HG02588 (cell line): ENCODE results near the gene RNF11.

Source experiments
- ATAC-seq: cut with Tn5 transposase; IDR thresholded peaks from one replicate; pipeline ENCODE4 v1.9.1; 2021; ENCODE audit warnings: mild to moderate bottlenecking, moderate library complexity; ENCODE audit not compliant: unreplicated experiment

RNF11 gene

GRCh38 chr1:51294566-51295184 is 58.6 kb downstream of the RNF11 start:
- ATAC-seq, result no peak

- ATAC-seq, result no peak
Measured at GRCh38 chr1:51295926-51296325, 59.9 kb downstream of the RNF11 start.

- peak; percentile 50 for ATAC-seq
Measured at GRCh38 chr1:51296383-51297357, 60.6 kb downstream of the RNF11 start.

- ATAC-seq, result no peak
Measured at GRCh38 chr1:51297401-51298321, 61.6 kb downstream of the RNF11 start.

DNA sequence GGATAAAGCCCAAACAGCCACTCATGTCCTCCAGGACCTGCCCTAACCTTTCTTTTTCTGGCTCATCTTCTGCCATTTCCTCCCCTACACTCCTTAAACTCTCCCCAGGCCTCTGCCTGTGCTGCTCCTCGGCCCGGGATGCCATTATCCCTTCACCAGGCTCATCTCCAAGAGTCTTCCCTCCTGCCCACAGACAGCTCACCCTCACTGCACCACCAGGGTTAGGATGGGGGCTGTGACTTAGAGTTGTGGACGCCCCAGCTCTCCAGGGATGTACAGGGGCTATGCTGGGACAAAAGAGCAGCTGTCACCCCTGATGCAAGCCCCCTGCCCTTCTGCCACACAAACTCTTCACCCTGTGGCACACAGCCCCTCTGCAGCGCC is 62.2 kb downstream of the RNF11 start:
- ATAC-seq, result no peak

- ATAC-seq, result no peak
Measured at GRCh38 chr1:51299185-51299885, 63.3 kb downstream of the RNF11 start.

- ATAC-seq, result no peak
Measured at GRCh38 chr1:51299981-51300670, 64.1 kb downstream of the RNF11 start.

- ATAC-seq, result no peak
Measured at GRCh38 chr1:51301152-51301843, 65.2 kb downstream of the RNF11 start.

DNA sequence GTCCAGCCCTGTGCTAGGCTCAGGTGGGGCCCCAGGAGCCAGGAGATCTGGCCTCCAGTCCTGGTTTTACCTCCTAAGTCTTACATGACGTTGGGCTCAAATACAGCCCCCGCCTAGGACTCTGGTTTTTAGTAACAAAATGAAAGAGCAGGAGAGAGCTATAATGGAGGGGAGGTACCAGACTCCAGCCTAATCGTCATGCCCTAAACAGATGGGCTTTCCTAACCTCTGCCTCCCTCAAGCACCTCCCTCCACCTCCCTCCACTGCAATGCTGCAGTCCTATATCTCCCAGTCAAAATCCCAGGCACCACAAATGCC is 65.7 kb downstream of the RNF11 start:
- ATAC-seq, result no peak

DNA sequence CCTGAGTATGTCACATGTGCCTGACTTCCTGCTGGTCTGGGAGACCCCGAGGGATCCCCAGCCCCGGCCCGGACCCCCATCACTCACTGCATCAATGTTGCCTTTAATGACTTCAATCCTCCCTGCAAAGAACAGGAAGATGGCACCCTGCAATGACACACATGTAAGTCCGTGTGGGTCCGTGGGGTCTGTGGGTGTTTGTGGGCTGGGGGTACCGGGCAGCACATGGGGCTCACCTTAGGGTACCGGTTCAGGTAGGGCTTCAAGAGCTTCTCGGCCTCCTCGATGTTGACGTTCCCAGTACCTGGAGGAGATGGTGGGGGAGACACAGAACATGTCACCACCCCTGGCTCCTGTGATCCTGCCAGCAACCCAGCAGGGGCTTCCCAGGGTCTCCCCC is 66.2 kb downstream of the RNF11 start:
- no peak for ATAC-seq

- no peak for ATAC-seq
Measured at GRCh38 chr1:51302746-51303145, 66.7 kb downstream of the RNF11 start.

DNA sequence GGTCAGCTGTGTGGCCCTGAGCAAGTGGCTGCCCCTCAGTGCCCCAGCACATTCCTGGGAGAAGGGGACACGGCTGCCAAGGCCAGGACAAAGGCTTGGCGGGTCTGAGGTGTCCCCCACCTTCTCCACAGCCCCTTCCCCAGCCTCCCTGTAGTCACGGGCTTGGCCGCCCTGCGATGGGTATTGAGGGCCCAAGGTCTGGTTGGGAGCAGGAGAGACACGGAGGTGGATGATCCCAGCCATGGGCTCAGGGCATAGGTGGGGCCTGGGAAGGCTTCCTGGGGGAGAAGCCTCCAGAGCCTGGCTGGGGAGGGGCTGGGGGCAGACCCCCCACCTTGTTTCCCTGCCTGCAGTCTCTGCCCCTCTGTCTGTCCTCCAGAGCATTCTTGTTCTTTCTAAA is 67.2 kb downstream of the RNF11 start:
- ATAC-seq, result no peak

DNA sequence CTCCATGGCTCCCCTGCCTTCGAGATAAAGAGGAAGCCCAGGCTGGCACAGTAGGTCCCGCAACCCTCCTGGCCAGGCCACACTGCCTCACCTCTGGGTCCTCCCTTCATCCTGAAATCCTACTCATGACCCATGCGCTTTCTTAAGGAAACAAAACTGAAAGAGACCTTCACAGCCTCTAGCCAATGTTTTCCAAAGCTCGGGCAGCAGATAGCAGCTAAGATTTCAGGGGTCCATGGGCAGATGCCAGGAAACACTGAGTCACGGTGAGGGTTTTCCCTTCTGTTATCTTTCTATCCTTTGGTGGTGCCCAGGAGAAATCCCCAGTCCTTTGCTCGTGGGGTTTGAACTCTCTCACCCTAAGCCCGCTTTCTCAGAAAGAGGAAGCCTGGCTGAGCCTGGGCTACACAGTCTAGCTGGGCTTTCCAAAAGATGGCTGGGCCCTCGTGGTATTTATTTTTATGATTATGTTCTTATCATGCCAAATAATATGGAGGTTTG is 67.7 kb downstream of the RNF11 start:
- peak; percentile 38 for ATAC-seq

DNA sequence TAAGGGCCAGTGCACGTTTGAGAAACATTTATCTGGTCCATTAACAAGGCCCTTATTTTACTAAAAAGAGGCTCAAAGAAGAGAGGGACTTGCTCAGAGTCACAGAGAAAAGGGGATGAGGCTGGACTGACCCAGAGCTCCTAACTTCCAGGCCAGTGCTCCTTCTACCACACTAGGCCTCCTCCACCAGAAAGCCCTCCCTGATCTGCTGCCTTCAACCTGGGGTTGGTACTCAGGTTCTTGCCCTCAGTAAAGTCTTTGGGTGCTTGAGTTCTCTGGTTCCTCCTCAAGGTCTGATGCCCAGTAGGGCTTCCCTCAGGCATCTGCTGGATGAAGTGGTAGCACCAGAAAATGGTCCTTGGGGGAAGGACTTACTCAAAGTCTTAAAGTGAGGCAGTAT is 68.3 kb downstream of the RNF11 start:
- ATAC-seq, result no peak

- ATAC-seq, result no peak
Measured at GRCh38 chr1:51305371-51305823, 69.3 kb downstream of the RNF11 start.

GRCh38 chr1:51306950-51307349 is 70.9 kb downstream of the RNF11 start:
- ATAC-seq, result no peak

DNA sequence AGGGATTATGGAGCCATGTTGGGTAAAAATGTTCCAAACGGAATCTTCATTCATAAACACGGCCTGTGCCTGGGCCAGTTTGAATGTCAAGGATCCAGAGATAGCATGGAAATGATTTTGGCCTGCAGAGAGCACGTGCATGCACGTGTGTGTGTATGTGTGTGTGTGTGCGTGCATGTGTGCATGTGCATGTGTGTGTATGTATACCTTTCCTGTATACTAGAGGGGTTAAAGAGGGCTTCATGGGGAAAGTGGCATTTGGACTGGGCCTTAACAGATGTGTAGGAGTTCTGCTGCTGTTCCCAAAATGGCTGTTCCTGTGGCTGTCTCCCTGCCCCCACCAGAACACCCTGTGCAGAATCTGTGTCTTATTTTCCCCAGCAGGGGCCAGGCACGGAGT is 72.6 kb downstream of the RNF11 start:
- no peak for ATAC-seq

DNA sequence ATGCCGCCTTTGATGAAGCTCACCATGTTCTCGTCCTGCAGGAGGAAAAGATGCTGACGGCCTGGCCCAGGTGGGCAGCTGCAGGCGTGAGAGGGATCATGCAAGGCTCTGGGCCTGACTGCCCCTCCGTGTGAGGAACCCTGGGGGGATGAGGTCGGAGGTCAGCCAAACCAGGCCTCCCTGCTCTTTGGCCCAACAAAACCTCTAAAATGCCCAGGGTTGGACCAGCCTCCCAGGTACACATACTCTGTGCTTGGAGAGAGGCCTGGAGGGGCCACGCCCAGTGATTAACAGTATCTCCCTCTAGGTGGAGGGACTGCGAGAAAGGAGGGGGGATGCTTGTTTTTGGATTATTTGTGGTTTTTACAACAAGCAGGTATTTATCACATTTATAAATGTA is 73.2 kb downstream of the RNF11 start:
- no peak for ATAC-seq

DNA sequence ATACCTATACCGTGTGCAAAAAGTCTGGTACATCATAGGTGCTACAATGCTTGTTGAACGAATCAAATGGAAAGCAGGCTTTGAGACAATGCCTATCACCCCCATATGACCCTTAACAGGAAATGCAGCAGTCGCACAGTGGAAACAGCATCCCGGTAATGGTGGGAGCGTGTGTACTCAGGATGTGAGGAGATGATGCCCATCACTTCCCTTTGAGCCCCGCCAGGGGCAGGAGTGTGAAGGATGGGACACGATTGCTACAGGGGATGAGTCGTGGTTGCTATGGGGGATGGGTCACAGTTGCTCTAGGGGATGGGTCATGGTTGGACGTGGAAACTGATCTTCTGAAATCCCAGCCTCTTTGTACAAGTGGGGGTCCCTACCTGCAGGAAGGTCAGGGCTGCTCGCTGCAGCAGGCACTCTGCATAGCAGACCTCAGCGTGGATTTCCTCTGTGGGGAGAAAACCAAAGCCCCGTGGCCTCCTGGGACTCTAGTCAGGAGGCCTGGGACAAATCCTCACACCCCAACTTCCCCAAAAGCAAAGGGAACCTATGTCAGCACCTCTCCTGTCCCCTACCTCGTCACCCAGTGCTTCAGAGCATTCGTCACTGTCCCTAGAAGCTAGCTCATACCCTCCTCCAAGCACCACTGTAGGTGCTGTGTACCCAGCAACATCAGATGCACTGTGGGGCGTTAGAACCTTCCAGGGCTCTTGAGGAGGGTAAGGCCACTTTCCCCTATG is 75.0 kb downstream of the RNF11 start:
- ATAC-seq, result no peak
